ENCODE measurements around the gene CD300C.
"Not testable (repeated sequence)": the region's sequence is repeated elsewhere in the genome, so short reads cannot be mapped to it uniquely, and the experiment has no call there.

CD300C gene

DNA sequence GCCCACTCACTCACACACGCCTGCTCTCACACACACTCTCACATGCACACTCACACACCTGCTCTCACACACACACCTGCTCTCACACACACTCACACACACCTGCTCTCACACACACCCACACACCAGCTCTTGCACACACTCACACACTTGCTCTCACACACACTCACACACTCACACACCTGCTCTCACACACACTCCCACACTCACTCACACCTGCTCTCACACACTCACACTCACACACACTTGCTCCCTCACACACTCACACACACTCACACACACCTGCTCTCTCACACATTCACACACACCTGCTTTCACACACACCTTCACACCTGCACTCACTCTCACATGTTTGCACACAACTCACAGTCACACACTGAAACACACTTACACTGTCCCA lies 17.4 kb upstream of the CD300C start:
- no peak for DNase-seq (ENCODE audit: extremely low read depth in 1 of 2, low read depth in 1 of 2)

DNA sequence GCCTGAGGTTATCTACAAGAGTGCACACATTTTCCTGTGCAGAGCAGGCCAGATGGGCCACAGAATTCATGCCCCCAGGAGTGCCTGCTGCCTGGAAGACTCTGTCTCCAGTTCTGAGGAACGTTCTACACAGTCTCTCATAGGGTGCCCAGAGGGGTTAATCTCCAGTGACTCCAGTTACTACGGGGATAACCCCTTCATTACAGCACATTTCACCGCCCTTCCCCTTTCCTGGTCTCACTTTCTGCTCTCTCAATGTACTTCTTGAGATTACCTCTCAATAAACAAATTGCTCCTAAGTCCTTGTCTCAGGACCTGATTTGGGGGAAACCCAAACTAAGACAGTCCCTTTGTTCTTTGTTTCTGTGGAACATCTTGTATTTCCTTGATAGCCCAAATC lies 15.7 kb upstream of the CD300C start:
- no peak for DNase-seq (ENCODE audit: extremely low read depth in 1 of 2, low read depth in 1 of 2)

DNA sequence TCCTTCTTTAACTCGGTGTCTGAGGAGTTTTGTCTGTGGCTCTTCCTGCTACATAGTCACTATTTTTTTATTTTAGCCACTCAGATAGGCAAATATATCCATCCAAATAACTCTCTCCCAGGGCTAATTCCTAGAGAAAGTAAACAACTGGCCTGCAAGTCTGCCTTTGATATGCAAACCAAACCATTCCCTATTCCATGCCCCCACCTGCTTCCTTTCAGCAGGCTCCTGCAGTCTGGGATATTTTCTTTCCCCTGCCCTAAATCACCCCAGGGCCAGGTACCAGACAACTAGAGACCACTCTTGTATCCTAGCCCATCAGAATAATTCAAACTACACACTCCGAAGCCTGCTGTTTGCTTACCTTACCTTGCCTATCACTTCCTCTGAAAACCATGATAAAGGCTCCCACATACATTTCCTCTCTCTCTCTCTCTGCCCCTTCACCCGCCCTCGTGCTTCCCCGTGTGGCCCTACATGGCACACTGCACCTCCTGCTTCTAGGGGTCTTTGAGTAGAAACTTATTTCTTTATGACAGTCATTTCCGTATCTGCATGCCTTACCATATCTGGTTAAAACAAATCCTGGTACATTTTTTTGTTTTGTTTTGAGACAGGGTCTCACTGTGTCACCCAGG lies 13.1 kb upstream of the CD300C start:
- no peak for DNase-seq (ENCODE audit: extremely low read depth in 1 of 2, low read depth in 1 of 2)

- DNase-seq (ENCODE audit: extremely low read depth in 1 of 2, low read depth in 1 of 2), result not testable (repeated sequence)
These were observed 12.5 kb upstream of the CD300C start for GRCh38 chr17:74558402-74558801.

DNA sequence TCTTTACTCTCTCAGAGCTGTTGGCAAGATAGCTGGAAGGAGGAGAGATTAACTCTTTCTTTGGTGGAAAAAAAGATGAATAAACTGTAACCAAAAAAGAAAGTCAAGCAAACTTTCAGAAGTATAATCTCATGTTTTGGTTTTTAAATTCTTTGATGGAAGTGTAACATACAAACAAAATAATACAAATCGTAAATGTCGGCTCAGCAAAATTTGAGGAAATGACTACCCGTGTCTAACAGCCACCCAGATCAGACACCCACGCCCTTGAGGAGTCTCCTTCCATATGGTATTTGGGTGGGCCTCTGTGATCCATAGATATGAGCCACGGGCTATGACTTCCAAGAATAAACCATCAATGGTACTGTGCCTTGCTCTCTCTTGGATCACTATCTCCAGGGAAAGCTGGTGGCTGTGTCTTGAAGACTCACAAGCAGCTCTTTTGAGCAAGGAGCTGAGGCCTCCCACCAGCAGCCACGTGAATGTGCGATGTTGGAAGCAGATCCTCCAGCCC lies 9.6 kb upstream of the CD300C start:
- DNase-seq (ENCODE audit: extremely low read depth in 1 of 2, low read depth in 1 of 2), result no peak

DNA sequence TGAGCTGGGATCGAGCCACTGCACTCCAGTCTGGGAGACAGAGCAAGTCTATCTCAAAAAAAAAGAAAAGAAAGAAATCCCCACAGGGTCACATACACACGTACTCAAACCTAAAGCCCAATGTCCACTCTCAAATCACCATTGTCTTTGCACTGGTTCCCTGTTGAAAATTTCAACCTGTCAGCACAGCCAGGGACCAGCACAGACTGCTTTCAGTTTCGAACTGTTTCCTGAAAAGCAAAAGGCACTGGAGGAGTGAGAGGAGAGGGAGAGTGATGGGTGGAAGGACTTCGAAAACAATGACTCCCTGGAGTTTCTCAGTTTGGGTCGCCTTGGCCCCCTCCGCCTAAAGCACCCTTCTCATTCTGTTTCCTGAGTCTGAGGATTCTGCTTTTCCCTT lies 9.0 kb upstream of the CD300C start:
- no peak for DNase-seq (ENCODE audit: extremely low read depth in 1 of 2, low read depth in 1 of 2)

DNA sequence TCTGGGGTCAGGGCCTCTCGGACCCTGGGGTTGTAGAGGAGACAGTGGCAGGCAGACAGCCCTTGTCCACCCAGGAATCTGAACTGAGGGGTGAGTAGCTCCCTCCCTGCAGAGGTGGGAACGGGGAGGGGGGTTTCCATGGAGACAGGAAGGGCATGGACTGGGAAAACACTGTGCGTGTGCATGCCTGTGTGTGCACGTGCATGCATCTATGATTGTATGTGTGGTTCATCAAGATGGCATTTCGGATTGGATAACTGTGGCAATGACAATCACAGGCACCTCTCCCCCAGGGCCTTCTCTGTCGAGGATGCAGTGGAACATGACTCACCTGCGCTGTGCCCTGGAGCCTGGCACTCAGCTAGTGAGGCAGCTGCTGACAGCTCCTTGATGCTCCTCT lies 6.1 kb upstream of the CD300C start:
- DNase-seq (ENCODE audit: extremely low read depth in 1 of 2, low read depth in 1 of 2), result no peak

- DNase-seq (ENCODE audit: extremely low read depth in 1 of 2, low read depth in 1 of 2), result no peak
These were observed 4.7 kb upstream of the CD300C start for GRCh38 chr17:74550602-74551001.

GRCh38 chr17:74549343-74549742 lies 3.4 kb upstream of the CD300C start:
- no peak for DNase-seq (ENCODE audit: extremely low read depth in 1 of 2, low read depth in 1 of 2)

DNA sequence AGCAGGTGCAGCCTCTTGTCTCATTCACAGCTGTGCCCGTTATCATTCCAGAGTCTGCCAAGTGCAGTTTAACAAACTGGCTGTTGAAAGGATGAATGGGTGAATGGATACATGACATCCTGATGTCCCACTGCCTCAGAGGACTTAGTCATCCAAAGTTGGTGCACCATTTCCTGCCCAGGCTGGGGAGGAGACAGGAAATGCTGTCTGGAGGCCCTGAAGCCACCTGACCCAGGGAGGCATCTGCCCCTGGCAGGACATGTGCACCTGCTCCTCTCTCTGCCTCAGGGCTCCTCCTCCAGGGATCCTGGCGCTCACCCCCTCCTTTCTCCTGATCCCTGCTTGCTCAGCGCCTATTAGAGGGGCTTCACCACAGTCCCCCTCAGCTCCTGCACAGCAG lies 1.8 kb upstream of the CD300C start:
- DNase-seq (ENCODE audit: extremely low read depth in 1 of 2, low read depth in 1 of 2), result no peak

- no peak for DNase-seq (ENCODE audit: extremely low read depth in 1 of 2, low read depth in 1 of 2)
These were observed 1.3 kb upstream of the CD300C start for GRCh38 chr17:74547264-74547663.

- no peak for DNase-seq (ENCODE audit: extremely low read depth in 1 of 2, low read depth in 1 of 2)
These were observed 671 bp upstream of the CD300C start for GRCh38 chr17:74546586-74546985.

DNA sequence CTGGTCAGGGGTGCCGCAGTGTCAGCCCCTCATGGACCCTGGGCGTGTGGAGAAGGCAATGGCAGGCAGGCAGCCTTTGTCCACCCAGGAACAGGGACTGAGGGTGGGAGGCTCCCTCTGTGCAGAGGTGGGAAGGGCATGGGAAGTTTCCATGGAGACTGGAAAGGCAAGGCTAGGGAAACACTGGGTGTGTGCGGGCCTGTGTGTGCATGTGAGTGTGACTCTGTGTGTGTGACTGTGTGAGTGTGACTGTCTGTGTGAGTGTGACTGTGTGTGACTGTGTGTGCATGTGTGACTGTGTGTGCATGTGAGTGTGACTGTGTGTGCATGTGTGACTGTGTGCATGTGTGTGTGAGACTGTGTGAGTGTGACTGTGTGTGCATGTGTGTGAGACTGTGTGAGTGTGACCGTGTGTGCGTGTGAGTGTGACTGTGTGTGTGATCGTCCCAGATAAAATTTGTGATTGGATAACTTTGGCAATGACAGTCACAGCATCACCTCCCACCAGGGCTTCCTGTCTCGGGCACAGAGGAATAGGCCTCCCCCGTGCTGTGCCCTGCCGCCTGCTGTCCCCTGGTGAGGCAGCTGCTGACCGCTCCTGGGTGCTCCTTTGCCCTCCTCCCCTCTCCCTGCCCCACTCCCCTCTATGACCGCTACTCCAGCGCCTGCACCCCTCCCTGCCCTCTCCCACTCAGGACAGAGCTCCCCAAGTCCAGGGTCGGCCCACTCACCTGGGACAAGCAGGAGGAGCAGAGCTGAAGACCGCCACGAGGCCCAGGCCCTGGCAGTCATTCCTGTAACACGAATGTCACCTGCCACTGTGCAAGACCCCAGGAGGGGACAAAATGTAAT lies 698 bp downstream of the CD300C start:
- DNase-seq (ENCODE audit: extremely low read depth in 1 of 2, low read depth in 1 of 2), result no peak

- DNase-seq (ENCODE audit: extremely low read depth in 1 of 2, low read depth in 1 of 2), result no peak
These were observed 1.8 kb downstream of the CD300C start for GRCh38 chr17:74543891-74544760.

GRCh38 chr17:74543406-74543805 lies 2.5 kb downstream of the CD300C start:
- no peak for DNase-seq (ENCODE audit: extremely low read depth in 1 of 2, low read depth in 1 of 2)

DNA sequence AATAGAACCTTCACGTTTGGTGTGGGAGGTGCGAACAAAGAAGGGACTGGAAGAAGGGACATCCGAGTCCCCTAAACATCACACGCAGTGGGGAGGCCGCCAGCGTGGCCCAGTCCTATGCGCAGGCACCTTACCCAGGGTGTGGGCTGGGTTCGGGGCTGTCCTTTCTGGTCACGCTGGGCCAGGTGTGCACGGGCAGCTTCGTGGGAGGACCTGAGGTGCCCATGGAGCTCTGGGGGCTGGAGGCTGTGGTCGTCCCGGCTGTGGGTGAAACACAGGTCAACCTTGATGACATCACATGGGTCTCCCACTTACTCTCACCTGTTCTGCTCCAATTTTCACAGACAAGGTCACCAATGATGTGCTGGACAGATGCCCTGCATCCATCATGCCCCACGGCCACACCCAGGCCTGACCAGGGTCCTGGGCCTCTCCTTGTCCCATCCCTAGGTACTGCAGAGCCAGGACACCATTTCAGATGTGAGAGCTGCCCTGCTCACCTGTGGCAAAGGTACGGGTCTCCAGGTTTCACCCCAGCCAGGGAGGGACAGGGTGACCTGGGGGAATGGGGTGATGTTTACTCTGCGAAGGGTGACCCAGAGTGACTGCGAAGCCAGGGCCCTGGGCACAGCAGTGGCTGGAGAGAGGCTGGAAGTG lies 3.1 kb downstream of the CD300C start:
- DNase-seq (ENCODE audit: extremely low read depth in 1 of 2, low read depth in 1 of 2), result no peak

DNA sequence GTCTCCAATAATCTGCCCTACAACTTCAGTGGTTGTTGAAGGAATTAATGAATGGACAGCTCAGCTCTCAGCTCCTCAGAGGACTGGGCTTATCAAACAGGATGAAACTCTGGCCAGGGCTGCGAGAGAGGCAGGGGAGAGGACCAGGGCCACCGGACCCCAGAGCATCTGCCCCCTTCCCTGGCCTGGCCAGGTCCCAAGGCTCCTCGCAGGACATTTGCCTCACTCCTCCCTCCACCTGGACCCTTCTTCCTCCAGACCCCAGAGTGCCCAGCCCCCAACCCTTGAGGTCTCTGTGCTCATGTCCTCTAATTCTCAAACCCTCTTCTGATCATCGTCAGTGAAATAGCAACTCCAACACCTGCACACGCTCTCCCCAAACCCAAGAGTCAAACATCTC lies 3.7 kb downstream of the CD300C start:
- no peak for DNase-seq (ENCODE audit: extremely low read depth in 1 of 2, low read depth in 1 of 2)

DNA sequence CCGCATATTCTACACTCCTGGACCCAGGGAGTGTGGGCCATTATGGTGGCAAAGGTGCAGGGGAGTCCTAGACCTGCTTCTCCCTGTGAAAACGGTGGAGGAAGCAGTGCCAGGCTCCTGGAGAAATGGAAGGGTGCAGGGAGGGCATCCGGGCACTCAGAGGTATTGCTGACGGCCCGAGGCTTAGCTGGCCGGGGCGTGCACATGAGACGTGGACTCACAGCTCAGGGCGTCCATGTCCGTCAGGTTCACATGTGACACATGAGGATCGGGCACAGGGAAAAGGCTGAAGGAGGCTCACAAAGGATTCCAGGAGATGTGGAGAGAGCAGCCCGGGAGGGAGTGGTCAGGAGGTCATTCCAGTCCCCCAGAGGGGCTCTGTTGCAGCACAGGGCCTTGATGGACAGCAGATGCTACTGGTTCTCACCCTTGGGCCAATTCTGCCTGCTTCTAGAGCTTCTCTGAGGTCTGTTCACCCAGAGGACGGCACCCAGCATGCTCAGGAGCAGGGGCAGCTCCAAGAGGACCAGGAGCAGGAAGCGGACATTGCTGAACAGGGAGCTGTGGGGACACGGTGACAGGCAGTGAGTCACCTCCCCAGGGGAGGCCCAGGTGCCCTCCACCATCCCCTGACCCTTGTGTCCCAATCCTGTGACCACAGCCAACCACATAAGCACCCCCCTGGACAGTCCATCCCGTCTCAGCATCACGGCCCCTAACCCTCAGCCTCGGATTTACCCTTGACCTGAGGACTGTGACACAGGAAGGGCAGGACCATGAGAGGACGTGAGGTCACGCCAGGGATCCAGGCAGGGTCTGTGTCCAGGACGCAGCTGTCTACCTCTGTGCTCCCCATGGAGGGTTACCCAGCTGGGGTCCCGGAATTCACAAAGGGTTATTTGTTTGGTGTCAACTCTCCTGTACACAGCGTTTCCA lies 4.5 kb downstream of the CD300C start:
- no peak for DNase-seq (ENCODE audit: extremely low read depth in 1 of 2, low read depth in 1 of 2)

DNA sequence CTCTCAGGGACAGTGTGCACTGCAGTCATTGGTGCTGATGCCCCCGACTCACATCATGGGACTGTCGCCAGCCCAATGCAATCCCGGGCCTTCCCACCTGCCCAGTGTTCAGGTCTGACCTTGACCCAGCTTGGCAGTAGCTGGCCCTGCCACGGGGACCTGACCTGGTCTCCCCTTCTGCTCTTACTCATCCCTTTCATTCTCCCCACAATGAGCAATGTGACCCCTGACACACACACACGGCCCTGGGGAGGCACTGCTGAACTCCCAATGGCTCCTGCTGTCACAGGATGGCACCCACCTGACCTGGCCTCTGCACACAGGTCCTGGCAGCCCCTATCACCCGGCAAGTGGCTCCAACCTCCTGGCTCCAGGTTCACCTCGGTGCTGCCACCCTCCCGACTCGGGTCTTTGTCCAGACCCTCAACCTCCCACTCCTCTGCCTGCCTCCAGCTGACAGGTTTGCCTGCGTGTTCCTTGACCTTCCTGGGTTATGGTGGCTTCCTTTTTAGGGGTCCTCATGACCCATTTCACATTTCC lies 6.6 kb downstream of the CD300C start:
- no peak for DNase-seq (ENCODE audit: extremely low read depth in 1 of 2, low read depth in 1 of 2)
